SU-DHL-6 (cell line): Measurements from ENCODE around the gene TTI1.
"Not testable (repeated sequence)": the region's sequence is repeated elsewhere in the genome, so short reads cannot be mapped to it uniquely, and the experiment has no call there.

Experiments used
- H2AFZ ChIP-seq: fragments of 200-600 bp; sonication (generic); 2 replicates; pipeline ENCODE4 v1.6.1; 2014; ENCODE audit warnings: low read depth, mild to moderate bottlenecking, moderate library complexity, mixed read lengths, antibody characterized with exemption, low read length; ENCODE audit not compliant: severe bottlenecking
- H3F3A ChIP-seq: fragments of 200-600 bp; shearing (Covaris generic); 2 replicates; pipeline ENCODE4 v1.6.0; 2016; ENCODE audit warnings: antibody characterized with exemption, mild to moderate bottlenecking; ENCODE audit not compliant: insufficient read depth
- H3K27ac ChIP-seq: fragments of 200-600 bp; sonication (generic); 2 replicates; pipeline ENCODE4 v1.5.1; 2016; ENCODE audit warnings: low read depth, mild to moderate bottlenecking, low read length, moderate library complexity, mixed read lengths
- H3K27me3 ChIP-seq: fragments of 200-600 bp; sonication (generic), shearing (Covaris generic); 2 replicates; pipeline ENCODE4 v1.6.0; 2014; ENCODE audit warnings: mild to moderate bottlenecking, low read length
- H3K36me3 ChIP-seq: fragments of 200-600 bp; sonication (generic); 2 replicates; pipeline ENCODE4 v1.6.1; 2014; ENCODE audit warnings: mild to moderate bottlenecking, low read length, mixed read lengths
- H3K4me2 ChIP-seq: fragments of 300-600, 200-600 bp; shearing (Covaris generic), sonication (generic); 2 replicates; pipeline ENCODE4 v1.6.0; 2014; ENCODE audit warnings: low read length, low read depth, mild to moderate bottlenecking; ENCODE audit not compliant: poor library complexity, severe bottlenecking
- H3K4me3 ChIP-seq: fragments of 200-600 bp; sonication (generic); 2 replicates; pipeline ENCODE4 v1.5.1; 2014; ENCODE audit warnings: antibody characterized with exemption, low read length, mild to moderate bottlenecking, mixed read lengths; ENCODE audit not compliant: insufficient read depth, poor library complexity, severe bottlenecking
- H3K79me2 ChIP-seq: fragments of 200-600 bp; sonication (generic); 2 replicates; pipeline ENCODE4 v1.6.1; 2014; ENCODE audit warnings: mild to moderate bottlenecking, low read length, moderate library complexity; ENCODE audit not compliant: insufficient read depth
- H3K9ac ChIP-seq: fragments of 200-600 bp; sonication (generic); 2 replicates; pipeline ENCODE4 v1.7.0; 2014; ENCODE audit warnings: mild to moderate bottlenecking, low read length
- H3K9me2 ChIP-seq: fragments of 200-600 bp; sonication (generic); replicated peaks from 2 replicates; pipeline ENCODE4 v1.6.1; 2014; ENCODE audit warnings: low read length; ENCODE audit not compliant: insufficient read depth
- H3K9me3 ChIP-seq: fragments of 200-600 bp; sonication (generic); 2 replicates; pipeline ENCODE4 v1.6.1; 2014; ENCODE audit warnings: low read length, mixed read lengths; ENCODE audit not compliant: insufficient read depth
- H4K20me1 ChIP-seq: fragments of 200-600 bp; sonication (generic); 2 replicates; pipeline ENCODE4 v1.6.1; 2014; ENCODE audit warnings: low read depth, mild to moderate bottlenecking, antibody characterized with exemption, low read length, moderate library complexity, mixed read lengths
- EZH2phosphoT487 ChIP-seq: fragments of 200-600 bp; sonication (generic), shearing (Covaris generic); conservative IDR thresholded peaks from 2 replicates; pipeline ENCODE4 v1.6.1; 2018; ENCODE audit warnings: mild to moderate bottlenecking, antibody characterized with exemption, low read length, moderate library complexity, mixed read lengths
- TF ChIP-seq, protein P1 (sequence below): fragments of 200-600 bp; sonication (generic); IDR thresholded peaks from one replicate; pipeline ENCODE4 v1.5.1; 2017; ENCODE audit warnings: antibody characterized with exemption, mild to moderate bottlenecking, low read length, moderate library complexity; ENCODE audit not compliant: insufficient read depth, poor library complexity, severe bottlenecking

TTI1 gene

DNA sequence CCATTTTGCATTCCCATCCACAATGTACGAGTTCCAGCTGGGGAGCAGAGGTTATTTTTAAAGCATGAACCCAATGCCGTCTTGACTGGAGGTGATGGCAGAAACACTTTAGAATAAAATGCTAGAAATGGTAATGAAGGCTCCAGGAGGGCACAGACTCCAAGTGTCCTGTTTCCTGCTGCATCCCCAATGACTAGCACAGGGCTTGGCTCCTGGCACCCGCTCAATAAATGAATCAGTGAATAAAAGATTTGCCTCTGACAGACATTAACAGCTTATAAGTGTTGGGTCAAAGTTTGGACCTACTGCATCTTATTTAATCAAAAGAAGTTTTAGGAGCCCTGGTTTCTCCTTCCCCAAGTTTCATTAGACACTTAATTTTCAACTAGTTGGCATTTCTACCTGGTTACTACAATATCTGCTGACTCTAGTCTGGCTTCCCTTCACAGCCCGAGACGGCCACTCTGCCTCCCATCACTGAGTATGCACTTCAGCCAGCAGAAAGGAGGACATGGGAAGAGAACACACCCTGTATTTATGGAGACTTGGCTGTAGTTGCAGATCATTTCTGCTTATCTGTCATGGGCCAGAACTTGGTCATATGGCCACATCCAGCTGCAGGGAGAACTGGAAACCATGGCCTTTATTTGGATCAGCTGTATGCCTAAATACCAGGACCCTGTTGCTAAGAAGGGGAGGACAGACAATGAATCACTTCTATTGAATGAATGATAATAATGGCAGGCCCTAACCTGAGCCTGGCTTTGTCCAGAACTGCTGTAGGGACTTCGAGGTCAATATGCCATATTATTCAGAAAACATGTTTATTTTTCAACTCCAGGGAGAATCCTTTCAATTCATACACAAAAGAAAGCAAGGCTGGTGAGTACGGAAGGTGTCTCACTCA is 63.1 kb downstream of the TTI1 start:
- Histone ChIP-seq H3F3A (no peaks in the 10 kb centered on the region), H4K20me1 (no peaks in the 10 kb centered on the region), H3K9me3 (no peaks in the 10 kb centered on the region), H3K4me2 (no peak overlapping the region), H3K27me3 (no peaks in the 10 kb centered on the region), H3K9ac (no peak overlapping the region), H3K9me2 (no peaks in the 10 kb centered on the region), H3K36me3 (no peaks in the 10 kb centered on the region), H3K79me2 (no peaks in the 10 kb centered on the region), H3K27ac (no peak overlapping the region), H3K4me3 (no peak overlapping the region), H2AFZ (no peak overlapping the region)
- no peak for TF ChIP-seq EZH2phosphoT487
- TF ChIP-seq, protein P1, sequence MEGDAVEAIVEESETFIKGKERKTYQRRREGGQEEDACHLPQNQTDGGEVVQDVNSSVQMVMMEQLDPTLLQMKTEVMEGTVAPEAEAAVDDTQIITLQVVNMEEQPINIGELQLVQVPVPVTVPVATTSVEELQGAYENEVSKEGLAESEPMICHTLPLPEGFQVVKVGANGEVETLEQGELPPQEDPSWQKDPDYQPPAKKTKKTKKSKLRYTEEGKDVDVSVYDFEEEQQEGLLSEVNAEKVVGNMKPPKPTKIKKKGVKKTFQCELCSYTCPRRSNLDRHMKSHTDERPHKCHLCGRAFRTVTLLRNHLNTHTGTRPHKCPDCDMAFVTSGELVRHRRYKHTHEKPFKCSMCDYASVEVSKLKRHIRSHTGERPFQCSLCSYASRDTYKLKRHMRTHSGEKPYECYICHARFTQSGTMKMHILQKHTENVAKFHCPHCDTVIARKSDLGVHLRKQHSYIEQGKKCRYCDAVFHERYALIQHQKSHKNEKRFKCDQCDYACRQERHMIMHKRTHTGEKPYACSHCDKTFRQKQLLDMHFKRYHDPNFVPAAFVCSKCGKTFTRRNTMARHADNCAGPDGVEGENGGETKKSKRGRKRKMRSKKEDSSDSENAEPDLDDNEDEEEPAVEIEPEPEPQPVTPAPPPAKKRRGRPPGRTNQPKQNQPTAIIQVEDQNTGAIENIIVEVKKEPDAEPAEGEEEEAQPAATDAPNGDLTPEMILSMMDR: no peak

DNA sequence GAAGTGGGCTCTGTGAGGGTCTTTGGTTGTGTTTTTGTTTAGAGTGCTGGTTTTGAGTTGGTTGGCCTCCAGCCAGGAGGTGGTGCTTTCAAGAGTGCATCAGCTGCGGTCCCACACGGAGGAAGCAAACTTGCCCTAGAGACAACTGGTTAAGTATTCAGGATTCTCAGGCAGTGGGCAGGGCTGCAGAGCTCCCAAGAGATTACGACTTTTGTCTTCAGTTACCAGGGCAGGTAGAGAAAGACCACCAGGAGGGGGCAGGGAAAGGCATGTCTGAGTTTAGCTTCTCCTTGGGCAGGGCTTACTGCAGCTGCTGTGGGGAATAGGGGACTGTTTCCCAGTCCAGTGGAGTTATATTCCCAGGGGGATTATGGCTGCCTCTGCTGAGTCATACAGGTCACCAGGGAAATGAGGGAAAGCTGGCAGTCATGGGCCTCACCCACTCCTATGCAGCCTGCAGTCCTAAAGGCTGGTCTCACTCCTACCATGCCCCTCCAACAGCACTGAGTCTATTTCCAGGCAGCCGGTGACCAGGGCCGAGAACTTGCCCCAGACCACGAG is 64.3 kb downstream of the TTI1 start:
- H3F3A ChIP-seq: no peaks in the 10 kb centered on the region
- H3K27me3 ChIP-seq: no peaks in the 10 kb centered on the region
- no peak overlapping the region for H3K9ac ChIP-seq
- H3K27ac ChIP-seq: no peak overlapping the region
- no peaks in the 10 kb centered on the region for H3K79me2 ChIP-seq
- no peak overlapping the region for H3K4me2 ChIP-seq
- H3K4me3 ChIP-seq: no peak overlapping the region
- no peak for TF ChIP-seq EZH2phosphoT487
- TF ChIP-seq, protein P1: no peak
- H3K9me3 ChIP-seq: no peaks in the 10 kb centered on the region
- no peak overlapping the region for H2AFZ ChIP-seq
- H4K20me1 ChIP-seq: no peaks in the 10 kb centered on the region
- H3K9me2 ChIP-seq: no peaks in the 10 kb centered on the region
- no peaks in the 10 kb centered on the region for H3K36me3 ChIP-seq

DNA sequence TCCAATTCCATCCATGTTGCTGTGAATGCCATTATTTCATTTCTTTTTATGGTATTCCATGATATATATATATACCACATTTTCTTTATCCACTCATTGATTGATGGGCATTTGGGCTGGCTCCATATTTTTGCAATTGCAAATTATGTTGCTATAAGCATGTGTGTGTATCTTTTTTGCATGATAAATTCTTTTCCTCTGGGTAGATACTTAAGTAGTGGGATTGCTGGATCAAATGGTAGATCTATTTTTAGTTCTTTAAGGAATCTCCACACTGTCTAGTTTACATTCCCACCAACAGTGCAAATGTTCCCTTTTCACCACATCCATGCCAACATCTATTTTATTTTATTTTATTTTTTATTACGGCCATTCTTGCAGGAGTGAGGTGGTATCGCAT is 69.8 kb downstream of the TTI1 start:
- not testable (repeated sequence) for H3K36me3 ChIP-seq, H3K27ac ChIP-seq, H3K4me3 ChIP-seq, H3K9me2 ChIP-seq, H2AFZ ChIP-seq, H4K20me1 ChIP-seq, H3K9ac ChIP-seq, H3K27me3 ChIP-seq, H3K4me2 ChIP-seq, H3K79me2 ChIP-seq, H3K9me3 ChIP-seq, H3F3A ChIP-seq

DNA sequence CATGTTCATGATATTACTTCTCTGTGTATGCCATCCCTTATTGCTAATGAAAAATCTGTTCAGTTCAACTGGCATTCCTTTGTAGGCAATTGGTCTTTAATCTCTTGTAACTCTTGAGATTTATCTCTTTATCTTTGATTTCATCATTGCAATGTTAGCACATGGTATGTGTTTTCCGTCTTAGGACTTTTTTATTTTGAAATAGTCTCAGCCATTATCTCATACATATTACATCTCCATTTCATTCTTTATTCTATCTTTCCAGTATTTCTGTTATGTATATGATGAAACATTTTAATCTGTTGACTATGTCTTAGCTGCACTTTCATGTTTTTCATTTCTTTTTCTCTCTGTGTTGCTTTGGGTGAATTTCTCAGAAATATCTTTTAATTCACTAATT is 72.2 kb downstream of the TTI1 start:
- H3K27ac ChIP-seq: no peak overlapping the region
- no peaks in the 10 kb centered on the region for H3K79me2 ChIP-seq
- TF ChIP-seq, protein P1: no peak
- TF ChIP-seq EZH2phosphoT487: no peak
- no peak overlapping the region for H3K4me3 ChIP-seq
- H3K27me3 ChIP-seq: no peaks in the 10 kb centered on the region
- no peak overlapping the region for H3K4me2 ChIP-seq
- H3K9me2 ChIP-seq: no peaks in the 10 kb centered on the region
- H3K36me3 ChIP-seq: no peaks in the 10 kb centered on the region
- no peak overlapping the region for H3K9ac ChIP-seq
- H3K9me3 ChIP-seq: no peaks in the 10 kb centered on the region
- H3F3A ChIP-seq: no peaks in the 10 kb centered on the region
- no peak overlapping the region for H2AFZ ChIP-seq
- H4K20me1 ChIP-seq: no peaks in the 10 kb centered on the region
